Suppressor macrophage (primary cell): ENCODE results near the gene TTC28.
A peak's percentile ranks its signal among the peaks of the same experiment; 100 is the strongest.
"Not testable (repeated sequence)": the region's sequence is repeated elsewhere in the genome, so short reads cannot be mapped to it uniquely, and the experiment has no call there.

Experiments
- DNase-seq, 4 experiments: peaks; one replicate each; pipeline ENCODE4 v3.0.0-alpha.2; 2020 to 2022
- total RNA-seq, 17 experiments: gene quantifications; one replicate each; lab custom pipeline; 2026; ENCODE audit warnings: mixed read lengths in 6 of 17, inconsistent platforms in 3 of 17; lab: John Stamatoyannopoulos, UW

Gene TTC28
- total RNA-seq = 7.3 to 44.9 (median 19.5) reads per million in 17 experiments

DNA sequence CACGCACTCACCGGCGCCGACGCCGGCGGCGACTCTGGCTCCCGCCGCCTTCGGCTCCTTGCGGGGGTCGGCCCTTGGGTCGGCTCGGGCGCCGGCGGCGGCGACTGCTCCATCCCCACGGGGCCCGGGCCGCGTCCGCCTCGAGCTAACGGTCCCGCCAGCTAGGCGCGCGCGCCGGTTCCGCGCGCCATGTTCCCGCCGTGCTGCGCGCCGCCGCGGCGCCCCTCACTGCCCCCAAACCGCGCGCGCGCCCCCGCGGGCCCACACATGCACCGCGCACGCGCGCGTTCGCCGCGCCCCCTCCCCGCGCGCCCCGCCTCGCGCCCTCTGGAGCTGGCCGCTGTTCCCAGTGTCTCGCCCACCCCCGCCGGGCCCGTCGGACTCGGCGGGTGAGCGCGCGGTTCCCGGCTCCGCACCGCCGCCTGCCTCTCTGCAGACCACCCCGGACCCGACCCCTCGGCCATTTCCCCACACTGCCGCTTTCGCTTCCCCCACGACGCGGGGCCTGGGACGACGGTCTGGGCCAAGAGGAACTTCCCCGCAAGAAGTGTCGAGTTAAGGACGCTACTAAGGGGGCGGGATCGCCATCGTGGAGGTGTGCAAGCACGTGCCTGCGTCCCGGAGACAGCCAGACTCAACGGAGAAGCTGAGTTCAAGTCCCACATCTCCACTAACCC lies at the start of gene TTC28:
TSS of gene TTC28 (minus strand) at position 230 of the 677 bp plus-strand sequence. CDS start at position 113, 117 bp downstream.
- DNase-seq = peak; percentile 71 to 92 (median 78)

DNA sequence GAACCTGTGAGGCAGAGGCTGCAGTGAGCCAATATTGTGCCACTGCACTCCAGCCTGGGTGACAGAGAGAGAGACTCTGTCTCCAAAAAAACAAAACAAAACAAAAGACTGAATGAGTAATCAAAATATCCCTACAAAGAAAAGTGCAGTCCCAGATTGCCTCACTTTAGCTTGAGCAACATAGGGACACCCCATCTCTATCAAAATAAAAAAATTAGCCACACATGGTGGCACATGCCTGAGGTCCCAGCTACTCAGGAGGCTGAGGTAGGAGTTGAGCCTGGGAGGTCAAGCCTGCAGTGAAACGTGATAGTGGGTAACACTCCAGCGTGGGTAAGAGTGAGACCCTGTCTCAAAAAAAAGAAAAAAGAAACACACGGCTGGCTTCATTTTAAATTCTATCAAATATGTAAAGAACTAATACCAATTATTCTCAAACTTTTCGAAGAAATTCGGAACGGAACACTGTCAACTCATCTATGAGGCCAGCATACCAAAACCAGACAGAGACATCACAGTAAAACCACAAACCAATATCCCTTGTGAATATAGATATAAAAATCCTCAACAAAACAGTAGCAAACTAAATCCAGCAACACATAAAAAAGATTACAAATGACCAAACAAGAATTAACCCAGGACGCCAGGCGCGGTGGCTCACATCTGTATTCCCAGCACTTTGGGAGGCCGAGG lies 49.1 kb upstream of the TTC28 start:
- DNase-seq = no peak

DNA sequence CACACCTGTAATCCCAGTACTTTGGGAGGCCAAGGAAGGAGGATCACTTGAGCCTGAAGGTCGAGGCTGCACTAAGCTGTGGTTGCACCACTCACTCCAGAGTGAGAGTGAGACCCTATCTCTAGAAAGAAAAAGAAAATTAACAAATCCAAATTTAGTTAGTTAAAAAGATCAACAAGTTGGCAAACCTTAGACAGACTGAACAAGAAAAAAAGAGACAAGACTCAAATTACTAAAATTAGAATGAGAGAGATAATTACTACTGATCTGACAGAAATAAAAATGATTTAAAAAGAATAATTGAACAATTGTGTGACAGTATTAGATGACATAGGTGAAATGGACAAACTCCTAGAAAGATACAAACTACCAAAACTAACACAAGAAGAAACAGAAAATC lies 48.4 kb upstream of the TTC28 start:
- no peak for DNase-seq

DNA sequence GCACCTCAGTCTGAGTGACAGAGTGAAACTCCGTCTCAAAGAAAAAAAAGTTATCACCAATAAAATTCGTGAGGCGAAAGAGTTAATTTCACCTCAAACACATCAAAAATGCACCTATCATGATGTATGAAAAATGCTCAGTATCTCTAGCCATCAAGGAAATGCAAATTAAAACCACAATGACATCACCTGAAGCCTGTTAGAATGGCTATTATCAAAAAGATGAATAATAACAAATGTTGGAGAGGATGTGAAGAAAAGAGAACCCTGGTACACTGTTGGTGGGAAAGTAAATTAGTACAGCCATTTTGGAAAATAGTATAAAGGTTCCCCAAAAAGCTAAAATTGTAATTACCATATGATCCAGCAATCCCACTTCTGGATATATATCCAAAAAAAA lies 38.4 kb upstream of the TTC28 start:
- DNase-seq = no peak

DNA sequence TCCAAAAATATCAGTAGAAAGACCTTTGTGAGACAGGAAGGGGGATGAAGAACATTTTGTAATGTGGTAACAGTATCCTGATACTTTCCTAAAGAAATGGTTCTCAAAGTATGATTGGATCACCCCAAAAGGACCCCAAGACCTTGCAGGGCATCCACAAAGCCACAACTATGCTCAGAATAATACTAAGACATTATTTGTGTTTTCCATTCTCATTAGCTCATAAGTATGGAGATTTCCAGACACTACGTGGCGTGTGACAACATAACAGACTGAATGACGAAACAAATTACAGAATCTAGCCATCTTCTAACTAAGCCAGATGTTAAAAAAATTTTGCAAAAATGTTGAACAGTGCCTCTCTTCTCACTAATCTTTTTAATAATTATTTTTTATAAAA lies 37.0 kb upstream of the TTC28 start:
- DNase-seq = no peak

DNA sequence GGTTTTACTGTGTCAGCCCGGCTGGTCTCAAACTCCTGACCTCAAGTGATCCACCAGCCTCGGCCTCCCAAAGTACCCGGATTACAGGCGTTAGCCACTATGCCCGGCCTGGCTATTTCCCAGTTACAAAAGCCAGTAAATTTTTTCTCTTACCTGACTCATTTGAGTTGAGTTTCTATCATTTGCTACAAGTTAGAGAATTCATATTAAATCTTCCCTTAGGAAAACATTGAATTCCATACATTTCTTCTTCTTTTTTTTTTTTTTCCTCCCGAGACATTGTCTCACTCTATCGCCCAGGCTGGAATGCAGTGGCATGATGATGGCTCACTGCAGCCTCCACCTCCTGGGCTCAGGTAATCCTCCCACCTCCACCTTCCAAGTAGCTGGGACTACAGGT lies 36.0 kb upstream of the TTC28 start:
- DNase-seq = no peak

DNA sequence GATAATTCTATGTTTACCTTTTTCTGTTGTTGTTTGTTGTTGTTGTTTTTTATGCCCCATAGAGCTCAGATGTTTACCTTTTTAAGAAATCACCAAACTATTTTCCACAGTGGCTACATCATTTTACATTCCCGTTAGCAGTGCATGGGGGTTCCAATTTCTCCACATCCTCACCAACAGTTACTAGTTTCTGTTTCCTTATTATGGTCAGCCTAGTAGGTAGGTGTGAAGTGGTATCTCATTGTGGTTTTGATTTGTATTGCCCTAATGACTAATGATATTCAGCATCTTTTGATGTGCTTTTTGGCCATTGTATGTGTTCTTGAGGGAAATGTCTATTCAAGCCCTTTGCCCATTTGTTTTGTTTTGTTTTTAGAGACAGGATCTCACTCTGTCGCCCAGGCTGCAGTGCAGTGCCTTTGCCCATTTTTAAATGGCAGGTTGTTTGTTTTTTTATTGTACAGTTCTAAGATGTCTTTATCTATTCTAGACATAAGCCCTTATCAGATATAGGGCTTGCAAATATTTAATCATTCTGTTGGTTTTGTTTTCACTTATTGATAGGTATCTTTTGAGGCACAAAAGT lies 34.5 kb upstream of the TTC28 start:
- DNase-seq = no peak

DNA sequence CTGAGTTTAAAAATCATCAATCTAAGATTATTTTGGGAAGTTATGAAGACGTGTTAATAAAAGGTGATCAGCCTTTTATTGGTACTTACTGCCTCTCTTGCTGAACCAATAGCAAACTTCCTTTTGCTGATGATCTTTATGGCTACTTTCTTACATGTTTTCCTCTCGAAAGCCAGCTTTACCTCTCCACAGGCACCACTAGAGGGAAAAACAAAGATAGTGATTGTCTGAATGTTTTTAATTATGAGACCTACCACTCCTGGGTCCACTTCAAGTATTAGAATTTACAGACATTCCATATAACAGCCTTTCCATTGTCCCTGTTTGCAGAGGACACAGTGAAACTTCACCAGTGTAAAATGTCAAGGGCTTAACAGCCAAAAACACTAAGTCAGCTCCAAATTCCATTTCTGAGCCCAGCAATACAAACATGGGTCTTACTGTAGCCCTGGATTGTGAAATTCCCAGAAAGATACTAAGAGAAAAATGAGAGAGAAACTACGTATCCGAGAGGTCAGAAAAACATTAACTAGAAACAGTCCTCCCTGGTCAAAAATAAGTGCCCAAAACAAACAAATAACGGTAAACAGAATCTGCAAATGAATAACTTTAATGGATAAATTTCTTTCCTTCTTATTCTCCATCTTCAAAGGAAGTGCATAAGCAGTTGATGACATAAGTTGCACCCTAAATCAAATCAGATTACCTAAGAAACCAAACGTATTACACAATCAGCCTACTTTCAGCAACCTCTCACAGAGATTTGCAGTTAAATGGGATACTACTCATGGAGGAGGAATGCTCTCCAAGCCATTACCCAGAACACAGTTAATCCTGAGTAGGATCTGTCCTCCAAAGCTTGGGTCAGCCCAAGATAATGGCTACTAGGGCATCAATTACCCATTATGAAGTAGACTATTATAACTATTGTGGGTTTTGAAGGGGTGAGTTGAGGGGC lies 32.5 kb upstream of the TTC28 start:
- DNase-seq = peak in 2 of 4 experiments; percentile 17 to 24

DNA sequence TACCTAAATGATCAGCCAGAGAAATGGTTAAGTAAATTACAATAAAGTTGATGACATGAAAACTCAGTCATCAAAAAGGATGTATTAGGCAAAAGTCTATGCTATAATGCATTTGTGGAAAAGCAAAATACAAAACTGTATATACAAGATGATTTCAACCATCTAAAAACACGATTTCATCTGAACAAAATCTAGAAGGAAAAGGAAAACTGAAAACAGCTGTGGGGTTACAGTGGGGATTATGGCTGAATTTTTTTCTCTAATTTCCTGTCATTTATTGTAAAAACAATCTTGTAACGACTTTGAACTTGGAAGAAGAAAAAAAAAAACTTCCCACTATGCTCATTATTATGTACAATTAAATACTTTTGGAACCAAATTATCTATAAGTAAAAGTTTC lies 31.7 kb upstream of the TTC28 start:
- no peak for DNase-seq

DNA sequence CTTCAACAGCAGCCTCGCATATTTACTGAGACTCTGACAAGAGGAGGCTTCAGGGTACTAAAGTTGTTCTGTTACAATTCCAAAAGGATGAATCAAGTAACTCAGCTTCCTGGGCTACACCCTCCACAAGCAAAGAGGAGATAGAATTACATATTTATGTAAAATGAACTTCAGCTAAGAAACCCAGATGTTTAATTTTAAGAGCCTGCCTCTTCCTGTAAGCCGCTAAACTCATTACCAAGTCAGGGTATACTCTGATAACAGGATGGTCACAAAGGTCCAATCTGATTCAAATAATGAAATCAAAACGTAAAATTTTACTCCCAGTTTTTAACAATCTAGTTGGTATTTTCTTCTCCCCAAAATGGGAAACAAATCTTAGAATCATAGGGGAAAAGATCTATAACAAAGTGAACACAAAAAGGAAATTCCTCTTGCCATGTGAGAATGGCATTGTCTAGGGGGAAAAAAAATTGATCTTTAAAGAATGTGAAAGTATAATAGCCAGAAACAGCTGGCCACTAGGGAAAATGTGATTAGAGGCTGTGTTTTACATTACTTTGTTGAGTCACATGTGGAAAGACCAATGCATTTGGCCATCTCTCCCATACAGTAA lies 31.0 kb upstream of the TTC28 start:
- DNase-seq = no peak

DNA sequence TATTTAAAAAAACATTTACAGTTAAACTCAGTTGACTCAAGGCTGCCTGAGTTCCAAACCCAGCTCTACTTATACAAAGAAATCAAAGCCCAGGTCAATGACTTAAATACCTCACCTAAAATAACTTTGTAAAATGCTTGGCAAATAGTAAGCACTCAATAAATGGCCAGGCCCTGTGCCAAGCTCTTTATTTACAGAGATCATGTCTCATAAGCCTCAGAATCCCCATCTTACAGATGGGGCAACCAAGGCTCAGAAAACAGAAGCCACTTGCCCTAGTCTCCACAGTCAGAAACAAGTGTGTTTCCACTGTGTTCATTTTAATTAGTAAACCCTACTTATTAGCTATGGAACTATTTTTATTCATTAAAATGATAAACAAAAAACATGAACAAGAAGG lies 30.5 kb upstream of the TTC28 start:
- no peak for DNase-seq

DNA sequence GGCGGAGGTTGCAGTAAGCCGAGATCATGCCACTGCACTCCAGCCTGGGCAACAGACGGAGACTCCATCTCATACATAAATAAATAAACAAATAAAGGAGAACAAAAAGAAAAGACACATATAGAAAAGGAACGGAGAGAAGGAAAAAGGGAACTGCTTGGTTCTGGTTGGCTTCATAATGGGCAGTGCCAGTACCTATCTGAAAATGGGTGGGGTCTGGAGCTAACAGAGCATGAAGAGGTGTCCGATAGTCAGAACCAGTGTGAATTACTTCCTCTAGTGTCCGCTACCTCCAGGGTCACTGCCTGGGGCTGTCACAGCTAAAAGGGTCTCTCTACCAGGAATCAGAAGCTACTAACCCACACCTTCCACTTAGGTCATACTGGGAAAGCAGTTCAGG lies 27.2 kb upstream of the TTC28 start:
- DNase-seq = no peak

DNA sequence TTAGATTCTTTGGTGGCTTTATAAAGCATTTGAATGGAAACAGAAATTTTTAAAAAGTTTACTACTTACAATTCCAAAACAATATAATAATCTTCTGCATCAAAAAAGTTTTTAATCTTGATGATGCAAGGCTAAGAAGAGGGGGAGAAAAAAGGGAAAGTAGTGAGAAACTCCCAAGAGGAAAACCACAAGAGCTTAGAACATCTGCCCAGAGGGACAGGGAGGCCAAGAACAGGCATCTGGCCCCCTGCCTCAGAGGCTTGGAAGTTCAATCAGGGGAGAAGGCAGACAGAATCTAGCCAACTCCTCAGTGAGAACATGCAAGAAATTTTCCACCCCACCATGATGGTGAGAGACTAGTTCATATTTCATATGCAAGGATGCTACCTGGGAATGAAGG lies 23.8 kb upstream of the TTC28 start:
- DNase-seq = no peak

DNA sequence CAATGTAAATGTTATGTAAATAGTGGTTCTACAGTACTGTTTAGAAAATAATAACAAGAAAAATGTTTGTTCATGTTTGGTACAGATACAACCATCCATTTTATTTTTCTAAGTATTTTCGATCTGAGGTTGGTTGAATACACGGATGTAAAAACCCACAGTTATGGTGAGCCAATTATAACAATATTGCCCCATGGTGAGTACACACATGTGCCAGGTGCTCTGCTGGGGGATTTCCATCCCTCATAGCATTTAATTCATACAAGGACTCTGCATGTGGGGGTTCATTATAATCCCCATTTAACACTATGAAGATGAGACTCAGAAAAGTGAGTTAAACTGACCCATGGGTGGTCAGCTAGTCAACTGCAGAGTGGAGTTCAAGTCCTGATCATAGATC lies 23.3 kb upstream of the TTC28 start:
- no peak for DNase-seq

DNA sequence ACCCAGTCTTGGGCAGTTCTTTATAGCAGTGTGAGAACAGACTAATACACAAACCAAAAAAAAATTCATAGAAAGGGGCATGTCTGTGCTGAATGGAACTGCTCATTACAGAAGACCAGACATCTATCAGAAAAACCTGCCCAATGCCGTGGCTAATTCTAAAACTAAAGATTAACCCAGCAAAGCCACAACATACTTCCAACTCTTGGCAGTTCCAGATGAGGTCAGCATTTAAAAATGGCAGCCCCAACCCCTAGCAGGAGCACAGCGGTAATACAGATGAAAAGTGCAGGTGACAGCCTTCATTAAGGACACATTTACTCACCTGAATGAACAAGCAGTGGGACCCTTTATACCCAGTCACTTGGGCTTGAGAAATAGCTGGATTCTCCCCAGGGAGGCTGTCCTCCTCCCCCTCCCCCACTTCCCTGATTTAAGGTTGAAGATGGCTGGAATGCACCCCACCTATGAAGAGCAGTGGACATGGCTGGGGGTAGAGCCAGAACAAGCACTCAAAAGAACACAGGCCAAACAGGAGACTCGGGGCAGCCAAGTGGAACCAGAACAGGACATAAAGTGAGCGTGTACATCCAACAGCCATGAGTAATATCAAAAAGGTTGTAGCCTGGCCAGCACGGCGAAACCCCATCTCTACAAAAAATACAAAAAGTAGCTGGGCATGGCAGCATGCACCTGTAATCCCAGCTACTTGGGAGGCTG lies 13.6 kb upstream of the TTC28 start:
- not testable (repeated sequence) for DNase-seq

DNA sequence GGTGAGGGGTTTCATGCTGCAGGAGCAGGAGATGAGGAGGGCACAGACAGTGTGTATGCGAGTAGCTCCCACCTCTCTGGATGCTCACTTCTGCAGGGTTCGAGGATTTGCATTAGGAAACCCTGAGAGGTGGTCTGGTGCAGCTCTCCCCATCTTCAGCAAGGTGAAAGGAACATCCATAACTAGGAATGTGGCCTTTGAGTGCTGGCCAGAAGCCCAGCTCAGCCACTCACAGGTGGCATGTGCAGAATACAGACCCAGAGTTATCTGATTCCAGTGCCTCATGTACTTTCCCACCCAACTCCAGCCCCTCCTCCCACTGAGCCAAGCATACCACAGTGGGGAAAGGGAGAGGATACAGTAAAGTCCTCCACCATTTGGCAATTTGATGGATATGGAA lies 10.2 kb upstream of the TTC28 start:
- DNase-seq = not testable (repeated sequence)

DNA sequence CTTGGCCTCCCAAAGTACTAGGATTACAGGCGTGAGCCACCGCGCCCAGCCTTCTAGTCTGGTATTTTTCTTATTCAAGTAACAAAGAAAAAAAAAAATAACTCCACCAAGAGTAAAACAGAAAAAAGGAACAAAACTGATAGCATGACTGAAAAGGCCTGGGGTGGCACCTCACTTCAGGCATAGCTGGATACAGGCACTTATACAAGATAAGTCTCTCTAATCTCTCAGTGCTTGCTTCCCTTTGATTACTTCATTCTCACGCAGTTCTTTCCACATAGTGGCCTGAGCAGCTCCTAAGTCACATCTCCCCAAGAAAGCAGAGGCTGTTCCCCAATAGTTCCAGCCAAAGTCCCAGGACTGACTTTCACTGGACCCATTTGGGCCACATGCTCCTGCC lies 3.3 kb upstream of the TTC28 start:
- DNase-seq = peak in 3 of 4 experiments; percentile 10 to 30 (median 16)

DNA sequence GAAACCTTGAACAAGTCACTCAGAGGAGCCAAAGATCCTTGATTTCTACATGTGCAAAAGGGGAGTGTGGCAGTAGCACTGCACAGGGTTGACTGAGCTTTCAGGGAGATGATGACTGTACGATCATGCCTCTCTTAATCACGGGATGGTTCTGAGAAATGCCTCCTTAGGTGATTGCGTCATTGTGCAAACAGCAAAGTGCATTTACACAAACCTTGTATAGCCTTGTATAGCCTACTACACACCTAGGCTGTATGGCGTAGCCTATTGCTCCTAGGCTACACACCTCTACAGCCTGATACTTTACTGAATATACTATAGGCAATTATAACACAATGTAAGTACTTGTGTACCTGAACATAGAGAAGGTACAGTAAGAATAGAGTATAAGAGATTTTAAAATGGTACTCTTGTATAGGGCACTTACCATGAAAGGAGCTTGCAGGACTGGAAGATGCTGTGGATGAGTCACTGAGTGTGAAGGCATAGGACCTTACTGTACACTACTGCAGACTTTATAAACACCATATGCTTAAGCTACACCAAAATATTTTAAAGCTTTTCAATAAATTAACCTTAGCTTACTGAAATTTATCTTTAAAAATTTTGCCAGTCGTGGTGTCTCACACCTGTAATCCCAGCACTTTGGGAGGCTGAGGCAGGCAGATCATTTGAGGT lies 1.3 kb upstream of the TTC28 start:
- DNase-seq = peak; percentile 11 to 57 (median 49)

DNA sequence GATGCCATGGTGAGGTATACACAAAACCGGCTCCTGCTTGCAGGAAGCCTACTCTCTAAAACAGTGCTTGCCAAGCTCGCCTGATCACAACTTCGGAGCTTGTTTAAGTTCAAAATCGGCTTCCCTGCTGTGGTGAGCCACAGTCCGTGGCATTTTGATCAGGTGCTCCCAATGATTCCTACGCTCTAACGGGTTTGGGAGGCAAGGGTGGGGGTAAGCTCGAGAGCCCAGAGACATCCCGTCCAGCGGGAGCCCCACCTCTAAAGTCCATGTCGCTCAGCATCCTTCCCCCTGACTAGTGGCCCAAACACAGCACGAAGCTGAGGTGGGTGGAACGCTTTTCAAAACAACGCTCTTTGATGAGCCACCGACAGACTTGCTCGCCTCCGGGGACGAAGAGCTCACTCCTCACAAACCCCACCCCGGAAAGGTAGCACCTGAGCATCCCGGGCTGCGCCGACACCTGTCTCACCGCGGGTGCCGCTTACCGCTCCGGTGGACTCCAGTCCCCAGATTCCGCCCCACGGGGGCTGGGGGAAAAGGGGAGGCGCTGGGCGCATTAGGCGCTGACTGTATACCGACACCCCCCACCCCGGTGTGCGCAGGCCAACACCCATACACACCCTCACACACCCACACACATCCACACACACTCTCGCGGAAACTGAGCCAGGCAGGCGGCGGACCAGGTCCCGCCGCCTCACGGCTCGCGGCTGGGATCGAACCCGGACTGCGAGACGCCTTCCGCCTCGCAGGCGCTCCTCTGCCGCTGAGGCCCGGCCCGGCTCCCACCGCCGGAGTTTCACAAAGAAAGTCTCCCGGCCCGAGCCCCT lies 646 bp downstream of the TTC28 start:
- peak; percentile 4 to 60 (median 26) for DNase-seq

DNA sequence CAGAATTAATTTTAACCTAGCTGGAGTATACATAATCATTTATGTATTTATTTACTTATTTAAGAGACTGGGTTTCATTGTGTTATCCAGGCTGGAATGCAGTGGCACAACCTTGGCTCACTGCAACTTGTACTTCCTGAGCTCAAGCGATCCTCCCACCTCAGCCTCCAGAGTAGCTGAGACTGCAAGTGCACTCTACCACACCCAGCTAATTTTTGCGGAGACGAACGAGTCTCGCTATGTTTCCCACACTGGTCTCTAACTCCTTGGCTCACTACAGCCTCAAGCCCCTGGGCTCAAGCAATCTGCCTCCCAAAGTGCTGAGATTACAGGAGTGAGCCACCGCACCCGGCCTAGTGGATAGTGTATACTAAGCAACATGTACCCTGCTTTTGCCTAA lies 1.5 kb downstream of the TTC28 start:
- not testable (repeated sequence) for DNase-seq
